ENCODE data around the gene PUSL1. TPM values are rescaled to one million over a fixed set of nuclear protein-coding genes. Genes with fewer than 3 reads are reported as not detected.

Gene PUSL1
- total and polyA plus RNA-seq, 2 of the 13 experiments (the other 11 are each of a cell fraction or from before 2014, with no cell fraction given), result 8.3 to 22.2 TPM

GRCh38 chr1:1291548-1292441, 16.6 kb upstream of the PUSL1 start (continued):
- TF ChIP-seq PITX1 (CRISPR knock-in tag; IDR thresholded peaks at IDR 0.05) (peak; percentile 30; the same call in 1 of the 2 replicates), KLF16 (CRISPR knock-in tag; IDR thresholded peaks at IDR 0.05) (0 out of 4 replicates have a peak, but pooled peaks of 1 of the 2 experiments have one; percentile 20), UBTF (CRISPR knock-in tag; IDR thresholded peaks at IDR 0.05) (peak; percentile 58), ZNF687 (CRISPR knock-in tag; IDR thresholded peaks at IDR 0.05) (peak; percentile 63), PATZ1 (CRISPR knock-in tag; IDR thresholded peaks at IDR 0.05) (peak; percentile 66), ZNF574 (CRISPR knock-in tag; IDR thresholded peaks at IDR 0.05) (peak; percentile 56; the same call in 1 of the 2 replicates), MBNL3 (CRISPR knock-in tag; conservative IDR thresholded peaks at IDR 0.05) (no peak), ZNF652 (CRISPR knock-in tag; IDR thresholded peaks at IDR 0.05; ENCODE audit: borderline replicate concordance, low read depth) (no peak), CENPBD1 (CRISPR knock-in tag; IDR thresholded peaks at IDR 0.05; ENCODE audit: borderline replicate concordance, low read depth) (no peak), ZBTB38 (CRISPR knock-in tag; IDR thresholded peaks at IDR 0.05) (peak; percentile 84), ZNF513 (CRISPR knock-in tag; conservative IDR thresholded peaks at IDR 0.05) (no peak), ZNF576 (CRISPR knock-in tag; IDR thresholded peaks at IDR 0.05) (peak; percentile 41; the same call in 1 of the 2 replicates)

Measured in HepG2 (cell line).